ENCODE measurements around the gene TNFRSF11A.

- TF ChIP-seq CTCF (IDR thresholded peaks at IDR 0.05; ENCODE audit: insufficient read depth, low read length) = no peak
- no peak for TF ChIP-seq POLR2AphosphoS5 (IDR thresholded peaks at IDR 0.05; ENCODE audit: low read depth)
- TF ChIP-seq REST (IDR thresholded peaks at IDR 0.05; ENCODE audit: insufficient replicate concordance, low read depth) = no peak
- TF ChIP-seq SPI1 (IDR thresholded peaks at IDR 0.05; ENCODE audit: borderline replicate concordance, low read depth) = no peak
- TF ChIP-seq GABPA (IDR thresholded peaks at IDR 0.05; ENCODE audit: low read depth) = no peak
Measured at GRCh38 chr18:62325806-62326645, 916 bp downstream of the TNFRSF11A start.

All from HL-60 (cell line).